ENCODE measurements around the gene ANO4. TPM values are rescaled to one million over a fixed set of nuclear protein-coding genes. Genes with fewer than 3 reads are reported as not detected.

ANO4 gene
- total RNA-seq, 1 experiment from 2014 or later = 5.7 TPM

GRCh38 chr12:100789146-100789545 is 5.4 kb upstream of the ANO4 start:
- no CpG with 5 or more reads among the region's 1 CpG for WGBS (ENCODE audit: extremely low coverage, insufficient read length, low lambda C conversion rate)
- no peak for DNase-seq

More at GRCh38 chr12:100789146-100789545, 5.4 kb upstream of the ANO4 start:
- Mint-ChIP-seq H3K4me3 (no peak overlapping the region), H3K27me3 (ENCODE audit: low read depth) (no peaks in the 10 kb centered on the region), H3K27ac (no peak overlapping the region; a peak in 1 of 7 replicates), H3K36me3 (ENCODE audit: insufficient read depth in 1 of 3, low read depth in 3 of 3) (no peaks in the 10 kb centered on the region), H3K4me1 (peaks cover 12 to 19% of the 10 kb centered on the region in 2 experiments), H3K9me3 (no peaks in the 10 kb centered on the region)
- H4K91ac ChIP-seq (ENCODE audit: insufficient read length, low read depth, low read length) = no peak overlapping the region
- H2BK120ac ChIP-seq (ENCODE audit: low read depth, low read length, poor library complexity, severe bottlenecking) = no peak overlapping the region
- H3T11ph ChIP-seq (ENCODE audit: low read length) = no peak overlapping the region
- H3K23ac ChIP-seq (ENCODE audit: insufficient read length, low read depth, low read length) = no peak overlapping the region
- no peak overlapping the region for H2AK5ac ChIP-seq (ENCODE audit: insufficient read length, low read length)
- H3K23me2 ChIP-seq (ENCODE audit: insufficient read length, low read depth, low read length, poor library complexity, severe bottlenecking) = no peaks in the 10 kb centered on the region
- no peak overlapping the region for H3K18ac ChIP-seq (ENCODE audit: insufficient read length, low read depth, low read length)
- H3K79me1 ChIP-seq (ENCODE audit: insufficient read depth, low read depth, low read length, poor library complexity, severe bottlenecking) = no peaks in the 10 kb centered on the region
- H3K56ac ChIP-seq (ENCODE audit: insufficient read length, low read depth, low read length) = no peak overlapping the region
- H3K4ac ChIP-seq (ENCODE audit: low read depth, low read length) = no peak overlapping the region
- H3K4me1 ChIP-seq (ENCODE audit: insufficient read depth, low read length) = no peaks in the 10 kb centered on the region; the same call in 1 of the 2 replicates
- H2BK12ac ChIP-seq (ENCODE audit: insufficient read length, low read depth, low read length) = no peak overlapping the region
- H3K9ac ChIP-seq (ENCODE audit: extremely low read depth, insufficient read length, low read length) = no peak overlapping the region
- no peaks in the 10 kb centered on the region for H3K79me2 ChIP-seq (ENCODE audit: insufficient read depth, low read length)
- no peak for TF ChIP-seq CTCF (conservative IDR thresholded peaks at IDR 0.05)
- no peak overlapping the region for H3K4me2 ChIP-seq (ENCODE audit: insufficient read depth, insufficient read length, low read length)
- H3K27me3 ChIP-seq (ENCODE audit: insufficient read depth, low read length) = no peaks in the 10 kb centered on the region
- H3K9me3 ChIP-seq (ENCODE audit: control insufficient read depth, low read depth, low read length) = no peaks in the 10 kb centered on the region
- no peak overlapping the region for H4K8ac ChIP-seq (replicated peaks; ENCODE audit: insufficient read length, low read depth, low read length)
- H3K14ac ChIP-seq (ENCODE audit: insufficient read depth, low read length) = no peak overlapping the region
- no peak overlapping the region for H2BK5ac ChIP-seq (ENCODE audit: insufficient read length, low read length)
- no peak overlapping the region for H3K27ac ChIP-seq (ENCODE audit: insufficient read length, low read depth, low read length)
- H4K5ac ChIP-seq (ENCODE audit: insufficient read length, low read depth, low read length) = no peak overlapping the region
- no peak overlapping the region for H2BK20ac ChIP-seq (ENCODE audit: low read depth, low read length, poor library complexity, severe bottlenecking)
- no peaks in the 10 kb centered on the region for H4K20me1 ChIP-seq (ENCODE audit: control insufficient read depth, insufficient read depth, insufficient read length)
- no peak overlapping the region for H2BK15ac ChIP-seq (ENCODE audit: low read depth, low read length)
- H2AFZ ChIP-seq (ENCODE audit: low read length) = no peak overlapping the region
